ENCODE measurements around the gene PRX.

DNA sequence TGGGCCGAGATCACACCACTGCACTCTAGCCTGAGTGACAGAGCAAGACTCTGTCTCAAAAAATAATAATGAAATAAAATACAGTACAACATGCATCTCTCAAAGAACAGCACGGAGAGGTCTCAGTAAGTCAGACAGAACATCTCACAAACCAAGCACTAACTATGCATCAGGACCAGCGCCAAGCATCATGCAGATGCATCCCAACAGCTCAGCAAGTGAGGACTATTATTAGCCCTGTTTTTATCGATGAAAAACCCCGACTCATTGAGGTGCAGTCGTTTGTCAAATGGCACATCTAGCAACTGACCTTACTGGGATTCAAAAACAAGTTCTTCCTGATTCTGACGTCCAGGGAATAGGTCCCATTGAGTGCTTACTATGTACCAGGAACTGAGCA is 68.8 kb downstream of the PRX start:
- TF ChIP-seq, protein P1, sequence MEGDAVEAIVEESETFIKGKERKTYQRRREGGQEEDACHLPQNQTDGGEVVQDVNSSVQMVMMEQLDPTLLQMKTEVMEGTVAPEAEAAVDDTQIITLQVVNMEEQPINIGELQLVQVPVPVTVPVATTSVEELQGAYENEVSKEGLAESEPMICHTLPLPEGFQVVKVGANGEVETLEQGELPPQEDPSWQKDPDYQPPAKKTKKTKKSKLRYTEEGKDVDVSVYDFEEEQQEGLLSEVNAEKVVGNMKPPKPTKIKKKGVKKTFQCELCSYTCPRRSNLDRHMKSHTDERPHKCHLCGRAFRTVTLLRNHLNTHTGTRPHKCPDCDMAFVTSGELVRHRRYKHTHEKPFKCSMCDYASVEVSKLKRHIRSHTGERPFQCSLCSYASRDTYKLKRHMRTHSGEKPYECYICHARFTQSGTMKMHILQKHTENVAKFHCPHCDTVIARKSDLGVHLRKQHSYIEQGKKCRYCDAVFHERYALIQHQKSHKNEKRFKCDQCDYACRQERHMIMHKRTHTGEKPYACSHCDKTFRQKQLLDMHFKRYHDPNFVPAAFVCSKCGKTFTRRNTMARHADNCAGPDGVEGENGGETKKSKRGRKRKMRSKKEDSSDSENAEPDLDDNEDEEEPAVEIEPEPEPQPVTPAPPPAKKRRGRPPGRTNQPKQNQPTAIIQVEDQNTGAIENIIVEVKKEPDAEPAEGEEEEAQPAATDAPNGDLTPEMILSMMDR (optimal IDR thresholded peaks at IDR 0.05 in 1 of 3, IDR thresholded peaks at IDR 0.05 in 1 of 3, conservative IDR thresholded peaks at IDR 0.05 in 1 of 3; ENCODE audit: extremely low read depth in 1 of 3, insufficient read depth in 2 of 3, low read length in 3 of 3): no peak
- TF ChIP-seq EZH2 (IDR thresholded peaks at IDR 0.05; ENCODE audit: low read length): no peak

Data from keratinocyte (primary cell).